HepG2 (cell line): ENCODE data around the gene PSMA7. TPM values are rescaled to one million over a fixed set of nuclear protein-coding genes. Genes with fewer than 3 reads are reported as not detected.

Source experiments
- ATAC-seq: fragments of 200-7000 bp; cut with Tn5 transposase; 3 replicates; pipeline ENCODE4 v1.9.1; 2020; ENCODE audit warnings: mild to moderate bottlenecking, moderate library complexity
- BruUV-seq: library from RNA; stranded (reverse); fragments of 400-500 nt; replicated peaks from 2 replicates; lab custom pipeline; 2021; lab: Mats Ljungman, UMichigan
- CTCF ChIA-PET: fragments of 300-600 bp; formaldehyde crosslinking; extraction: SDS; loops from one replicate; lab custom pipeline; 2021; ENCODE audit warnings: low total read pairs, inconsistent platforms, low intra/inter-chr PET ratio; lab: Yijun Ruan, JAX
- POLR2A ChIA-PET: fragments of 350-600 bp; sonication (Branson Sonifier 250); formaldehyde crosslinking; loops from one replicate; lab custom pipeline; 2020; ENCODE audit warnings: antibody characterized with exemption, inconsistent platforms; lab: Yijun Ruan, JAX
- DNase-seq: peaks from one replicate; pipeline ENCODE4 v3.0.0-alpha.2; 2015; ENCODE audit warnings: low spot score
- FAIRE-seq: peaks from 3 replicates; lab custom pipeline; 2011; peaks lifted over from hg19 to GRCh38; lab: Jason Lieb, UNC
- H2AFZ ChIP-seq: one replicate; pipeline ENCODE4 v1.6.1; 2011; ENCODE audit warnings: low read length, inconsistent platforms
- H3K27ac ChIP-seq: fragments of 300-600 bp; 3 replicates; pipeline ENCODE4 v1.8.0; 2011; ENCODE audit warnings: mixed run types, mild to moderate bottlenecking, mixed read lengths, low read length, inconsistent platforms; ENCODE audit not compliant: insufficient read depth; ENCODE audit errors: extremely low read length
- H3K27me3 ChIP-seq, 2 experiments: fragments of 200-600 bp in 1 of 2; 2 replicates in 1 of 2; 3 replicates in 1 of 2; pipeline versions ENCODE4 v1.6.0 to v1.8.0; 2011; ENCODE audit warnings: low read length in 2 of 2, mild to moderate bottlenecking in 2 of 2, moderate library complexity in 2 of 2, inconsistent platforms in 1 of 2; ENCODE audit not compliant: insufficient read depth in 2 of 2, control insufficient read depth in 1 of 2
- H3K36me3 ChIP-seq, 2 experiments: fragments of 200-600 bp in 1 of 2; replicated peaks in 1 of 2; 2 replicates in 1 of 2; 3 replicates in 1 of 2; pipeline versions ENCODE4 v1.5.1 to v1.8.0; 2011; ENCODE audit warnings: low read length in 2 of 2, inconsistent platforms in 1 of 2; ENCODE audit not compliant: insufficient read depth in 2 of 2, control insufficient read depth in 1 of 2
- H3K4me1 ChIP-seq: 2 replicates; pipeline ENCODE4 v1.5.1; 2012; ENCODE audit warnings: low read length, inconsistent platforms; ENCODE audit not compliant: insufficient read depth
- H3K4me2 ChIP-seq: 2 replicates; pipeline ENCODE4 v1.6.0; 2011; ENCODE audit warnings: low read depth, low read length, inconsistent platforms
- H3K4me3 ChIP-seq, 3 experiments: fragments of 200-600 bp in 1 of 3; sonication (generic), shearing (Covaris generic) in 1 of 3; replicated peaks in 1 of 3; 2 replicates each; pipeline ENCODE4 v1.5.1; 2011 to 2016; ENCODE audit warnings: low read length in 3 of 3, inconsistent platforms in 2 of 3, low read depth in 2 of 3, mild to moderate bottlenecking in 2 of 3, control low read depth in 1 of 3, mixed read lengths in 1 of 3; ENCODE audit not compliant: insufficient read depth in 1 of 3
- H3K79me2 ChIP-seq: one replicate; pipeline ENCODE4 v1.6.1; 2011; ENCODE audit warnings: low read length, inconsistent platforms; ENCODE audit not compliant: insufficient read depth
- H3K9ac ChIP-seq: 2 replicates; pipeline ENCODE4 v1.6.0; 2011; ENCODE audit warnings: mild to moderate bottlenecking, low read depth, low read length, inconsistent platforms; ENCODE audit not compliant: insufficient read depth
- H3K9me3 ChIP-seq: 2 replicates; pipeline ENCODE4 v1.5.1; 2012; ENCODE audit warnings: mild to moderate bottlenecking, low read length
- H4K20me1 ChIP-seq: 2 replicates; pipeline ENCODE4 v1.6.0; 2011; ENCODE audit warnings: inconsistent platforms, mild to moderate bottlenecking, low read length, moderate library complexity; ENCODE audit not compliant: insufficient read depth
- ADNP ChIP-seq: sonication (generic); formaldehyde crosslinking; IDR thresholded peaks from 2 replicates; pipeline ENCODE4 v1.4.0; 2020; ENCODE audit warnings: missing genetic modification reagents
- AGO2 ChIP-seq: fragments of 200-400 bp; formaldehyde crosslinking; optimal IDR thresholded peaks from 2 replicates; pipeline ENCODE3; 2017; ENCODE audit warnings: mild to moderate bottlenecking, low read depth, low read length, moderate library complexity
- ATF1 ChIP-seq: IDR thresholded peaks from 2 replicates; pipeline ENCODE4 v1.6.1; 2016; ENCODE audit warnings: mild to moderate bottlenecking, control low read depth
- CEBPB ChIP-seq: IDR thresholded peaks from 2 replicates; pipeline ENCODE4 v1.6.1; 2011; ENCODE audit warnings: low read depth, low read length, improper control_type of control experiment, borderline replicate concordance
- CEBPG ChIP-seq: IDR thresholded peaks from 2 replicates; pipeline ENCODE4 v1.6.1; 2016
- HHEX ChIP-seq: IDR thresholded peaks from 2 replicates; pipeline ENCODE4 v1.6.1; 2016; ENCODE audit warnings: control low read depth
- HNRNPLL ChIP-seq: fragments of 200-400 bp; formaldehyde crosslinking; IDR thresholded peaks from 2 replicates; pipeline ENCODE4 v1.6.1; 2017; ENCODE audit warnings: mild to moderate bottlenecking, low read depth, low read length; ENCODE audit not compliant: poor library complexity, severe bottlenecking
- HOXA3 ChIP-seq: sonication (generic); formaldehyde crosslinking; IDR thresholded peaks from 2 replicates; pipeline ENCODE4 v1.5.0; 2020; ENCODE audit warnings: missing genetic modification reagents
- KAT2B ChIP-seq: fragments of 150-350 bp; IDR thresholded peaks from 2 replicates; pipeline ENCODE4 v1.6.1; 2014; ENCODE audit warnings: low read depth, low read length, borderline replicate concordance
- PCBP1 ChIP-seq: fragments of 200-400 bp; formaldehyde crosslinking; IDR thresholded peaks from 2 replicates; pipeline ENCODE4 v1.6.1; 2017; ENCODE audit warnings: mild to moderate bottlenecking, low read depth, low read length, borderline replicate concordance
- RBM22 ChIP-seq: fragments of 200-400 bp; formaldehyde crosslinking; optimal IDR thresholded peaks from 2 replicates; pipeline ENCODE3; 2017; ENCODE audit warnings: mild to moderate bottlenecking, low read length, moderate library complexity
- ZBTB1 ChIP-seq: sonication (generic); formaldehyde crosslinking; IDR thresholded peaks from 2 replicates; pipeline ENCODE4 v1.4.0; 2020; ENCODE audit warnings: missing genetic modification reagents, borderline replicate concordance
- ZNF12 ChIP-seq: sonication (generic); formaldehyde crosslinking; IDR thresholded peaks from 2 replicates; pipeline ENCODE4 v1.5.0; 2020; ENCODE audit warnings: missing genetic modification reagents
- ZNF768 ChIP-seq: sonication (generic); formaldehyde crosslinking; IDR thresholded peaks from 2 replicates; pipeline ENCODE4 v1.4.0; 2020; ENCODE audit warnings: missing genetic modification reagents
- WGBS: methylation state at CpG from one replicate; pipeline ENCODE4 v1.1.6; 2017; ENCODE audit warnings: low lambda C conversion rate; 5-methylcytosine and 5-hydroxymethylcytosine counted together
- in situ Hi-C: cut with HindIII; loops from 2 replicates; pipeline ENCODE4 v1.10.0; 2017; ENCODE audit warnings: low pct_unique_long_range_greater_than_20kb; ENCODE audit not compliant: extremely low pct_ligation_motif_present
- intact Hi-C: fragments of 100-400 bp; cut with micrococcal nuclease; formaldehyde crosslinking; loops from one replicate; pipeline ENCODE4 v1.10.0; 2022; ENCODE audit not compliant: unreplicated experiment
- polyA plus RNA-seq, 8 experiments: library from polyadenylated mRNA; depleted of rRNA in 3 of 8; stranded (reverse) in 7 of 8; unstranded in 1 of 8; fragments of >200 nt; fragmentation: Illumina TruSeq in 4 of 8; extraction: Trizol in 4 of 8; gene quantifications; 2 replicates each; pipeline versions ENCODE4 v1.2.1 to v1.2.3, GENCODE V29; 2011 to 2016; ENCODE audit warnings: low read depth in 4 of 8, missing spikeins in 1 of 8, mixed read lengths in 1 of 8; ENCODE audit not compliant: insufficient read depth in 1 of 8
- total RNA-seq, 5 experiments: library from RNA; depleted of rRNA; stranded (reverse); fragments of >200 nt; fragmentation: Illumina TruSeq; extraction: Trizol; gene quantifications; 2 replicates each; pipeline ENCODE4 v1.2.3, GENCODE V29; 2016; ENCODE audit warnings: low read depth in 1 of 5
- TF ChIP-seq, protein P1 (sequence below): sonication (generic); formaldehyde crosslinking; IDR thresholded peaks from 2 replicates; pipeline ENCODE4 v1.5.1; 2020; ENCODE audit warnings: mild to moderate bottlenecking, missing genetic modification reagents, moderate library complexity

The PSMA7 gene
- total and polyA plus RNA-seq, 2 of the 13 experiments (the other 11 are each of a cell fraction or from before 2014, with no cell fraction given) = 531 to 631 TPM

DNA sequence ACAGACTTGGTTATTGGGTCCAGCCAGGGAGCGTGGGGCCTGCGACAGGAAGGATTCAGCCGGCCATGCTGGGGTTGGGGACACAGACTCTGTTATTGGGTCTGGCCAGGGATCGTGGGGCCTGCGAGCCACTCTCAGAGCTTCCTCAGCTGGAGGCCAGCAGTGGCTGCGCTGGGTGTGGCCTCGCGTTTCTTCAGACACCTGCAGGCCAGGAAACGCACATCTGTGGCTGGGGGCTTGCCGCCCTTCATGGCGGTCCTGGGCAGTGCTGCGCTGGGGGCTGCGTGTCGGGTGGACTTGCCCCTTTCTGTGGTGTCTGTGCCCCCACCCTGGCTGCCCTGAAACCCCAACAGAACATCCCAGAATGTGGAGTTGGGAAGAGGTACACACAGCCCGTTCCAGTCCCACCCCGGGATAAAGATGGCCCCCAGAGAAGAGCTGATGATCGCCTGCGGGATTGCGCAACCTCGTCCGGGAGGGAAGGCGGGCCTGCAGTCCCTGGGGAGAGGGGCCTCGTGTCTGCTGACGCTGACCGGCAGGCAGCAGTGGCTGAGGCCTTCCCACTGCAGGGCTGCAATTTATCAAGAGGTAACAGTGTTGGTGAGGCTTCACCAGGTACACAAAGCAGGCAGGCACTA lies 22.7 kb upstream of the PSMA7 start:
- POLR2A ChIA-PET = no interaction called here
- no peaks in the 10 kb centered on the region for H3K79me2 ChIP-seq
- H3K9me3 ChIP-seq = no peaks in the 10 kb centered on the region
- H3K4me3 ChIP-seq = no peak overlapping the region
- FAIRE-seq (no peak), ATAC-seq (no peak)
- no peak overlapping the region for H3K27ac ChIP-seq
- intact Hi-C loops = no loop called here
- no peaks in the 10 kb centered on the region for H3K4me1 ChIP-seq
- H3K27me3 ChIP-seq = no peaks in the 10 kb centered on the region
- CTCF ChIA-PET = no interaction called here
- WGBS = 98% methylated on average over 25 of the region's 25 CpGs
- TF ChIP-seq ZBTB1 (no peak), CEBPG (CRISPR knock-in tag) (peak; percentile 88), ATF1 (no peak), RBM22 (peak; percentile 38), PCBP1 (no peak), HHEX (CRISPR knock-in tag) (no peak), ZNF768 (CRISPR knock-in tag) (peak; percentile 35; the same call in 1 of the 2 replicates), AGO2 (peak; percentile 80), HOXA3 (CRISPR knock-in tag) (peak; percentile 48; the same call in 1 of the 2 replicates), CEBPB (peak; percentile 99), KAT2B (no peak), ADNP (CRISPR knock-in tag) (no peak), ZNF12 (CRISPR knock-in tag) (no peak), HNRNPLL (peak; percentile 21)
- TF ChIP-seq, protein P1, sequence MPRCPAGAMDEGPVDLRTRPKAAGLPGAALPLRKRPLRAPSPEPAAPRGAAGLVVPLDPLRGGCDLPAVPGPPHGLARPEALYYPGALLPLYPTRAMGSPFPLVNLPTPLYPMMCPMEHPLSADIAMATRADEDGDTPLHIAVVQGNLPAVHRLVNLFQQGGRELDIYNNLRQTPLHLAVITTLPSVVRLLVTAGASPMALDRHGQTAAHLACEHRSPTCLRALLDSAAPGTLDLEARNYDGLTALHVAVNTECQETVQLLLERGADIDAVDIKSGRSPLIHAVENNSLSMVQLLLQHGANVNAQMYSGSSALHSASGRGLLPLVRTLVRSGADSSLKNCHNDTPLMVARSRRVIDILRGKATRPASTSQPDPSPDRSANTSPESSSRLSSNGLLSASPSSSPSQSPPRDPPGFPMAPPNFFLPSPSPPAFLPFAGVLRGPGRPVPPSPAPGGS (CRISPR knock-in tag) = no peak
- TF ChIP-seq, all 625 proteins: peak for 7
- DNase-seq = no peak
- in situ Hi-C loops = no loop called here
- no peak overlapping the region for H3K9ac ChIP-seq
- no peak overlapping the region for H2AFZ ChIP-seq
- H4K20me1 ChIP-seq = no peaks in the 10 kb centered on the region
- H3K4me2 ChIP-seq = no peak overlapping the region
- peaks cover 62 to 81% of the 10 kb centered on the region in 2 experiments; a peak in 4 of 5 replicates for H3K36me3 ChIP-seq
- TSS peak; percentile 30 for BruUV-seq
